NCI-H187 (cell line): ENCODE data around the gene ANKRD53.
"Not testable (repeated sequence)": the region's sequence is repeated elsewhere in the genome, so short reads cannot be mapped to it uniquely, and the experiment has no call there.

ENCODE experiments used
- DNase-seq, 2 experiments: peaks; one replicate each; lab custom pipeline; 2025; lab: John Stamatoyannopoulos, UW

ANKRD53 gene

GRCh38 chr2:70991142-70991541, 12.7 kb downstream of the ANKRD53 start:
- DNase-seq: no peak

- DNase-seq: no peak
Measured at GRCh38 chr2:70991742-70992141, 13.3 kb downstream of the ANKRD53 start.

- DNase-seq: no peak
Measured at GRCh38 chr2:70992945-70993853, 14.8 kb downstream of the ANKRD53 start.

GRCh38 chr2:70994009-70994698, 15.7 kb downstream of the ANKRD53 start:
- no peak for DNase-seq

GRCh38 chr2:70994699-70995425, 16.4 kb downstream of the ANKRD53 start, which contains the start of gene TEX261:
Gene TEX261 (minus strand): TSS chr2:70994873. CDS start chr2:70994757, 116 bp downstream.
- peak; percentile 35 to 53 for DNase-seq

GRCh38 chr2:70995426-70995729, 16.9 kb downstream of the ANKRD53 start:
- no peak for DNase-seq

- not testable (repeated sequence) for DNase-seq
Measured at GRCh38 chr2:70998885-70999284, 20.5 kb downstream of the ANKRD53 start.

GRCh38 chr2:70999362-70999761, 20.9 kb downstream of the ANKRD53 start:
- no peak for DNase-seq

GRCh38 chr2:70999931-71000330, 21.5 kb downstream of the ANKRD53 start:
- DNase-seq: not testable (repeated sequence)

- peak in 1 of 2 experiments; percentile 1 for DNase-seq
Measured at GRCh38 chr2:71000780-71001591, 22.6 kb downstream of the ANKRD53 start.

- DNase-seq: no peak
Measured at GRCh38 chr2:71001592-71001927, 23.1 kb downstream of the ANKRD53 start.

GRCh38 chr2:71001981-71002570, 23.6 kb downstream of the ANKRD53 start:
- no peak for DNase-seq

GRCh38 chr2:71003396-71003795, 25.0 kb downstream of the ANKRD53 start:
- DNase-seq: no peak

GRCh38 chr2:71003966-71004755, 25.7 kb downstream of the ANKRD53 start:
- no peak for DNase-seq

GRCh38 chr2:71004857-71005256, 26.4 kb downstream of the ANKRD53 start:
- DNase-seq: no peak

GRCh38 chr2:71005271-71006202, 27.1 kb downstream of the ANKRD53 start:
- DNase-seq: no peak

GRCh38 chr2:71006323-71006722, 27.9 kb downstream of the ANKRD53 start:
- DNase-seq: no peak

GRCh38 chr2:71006955-71007799, 28.7 kb downstream of the ANKRD53 start:
- no peak for DNase-seq

- no peak for DNase-seq
Measured at GRCh38 chr2:71008342-71008741, 29.9 kb downstream of the ANKRD53 start.
